Measurements from ENCODE around the gene BPIFB1. TPM values are rescaled to one million over a fixed set of nuclear protein-coding genes. Genes with fewer than 3 reads are reported as not detected.

Gene BPIFB1
- total and polyA plus RNA-seq, 2 of the 13 experiments (the other 11 are each of a cell fraction or from before 2014, with no cell fraction given), result 0.82 to 4.4 TPM

DNA sequence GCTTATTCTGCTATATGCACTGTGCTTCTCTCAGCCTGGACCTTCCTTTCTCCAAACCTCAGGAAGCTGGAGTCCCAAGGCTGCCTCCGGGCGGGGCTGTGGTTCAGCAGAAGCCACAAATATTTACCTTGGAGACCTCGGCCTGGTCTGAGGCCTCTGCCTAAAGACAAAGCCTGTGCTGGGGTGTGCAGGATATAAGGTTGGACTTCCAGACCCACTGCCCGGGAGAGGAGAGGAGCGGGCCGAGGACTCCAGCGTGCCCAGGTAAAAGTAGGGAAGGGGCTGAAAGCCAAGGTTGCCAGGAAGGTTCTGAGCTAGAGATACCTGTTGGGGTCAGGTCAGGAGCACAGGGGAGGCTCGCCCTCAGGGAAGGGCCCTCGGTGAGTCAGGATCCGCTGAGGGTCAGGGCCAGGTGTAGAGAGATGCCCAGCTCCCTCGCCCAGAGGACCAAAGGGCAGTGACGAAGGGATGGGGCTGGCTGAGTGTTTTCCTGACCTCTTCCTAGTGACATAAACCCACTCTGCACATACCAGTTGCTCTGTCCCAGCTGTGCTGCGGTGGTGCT is at the start of gene BPIFB1 (continued):
- TF ChIP-seq ZNF33B (CRISPR knock-in tag; IDR thresholded peaks at IDR 0.05), result peak; percentile 65; the same call in 1 of the 2 replicates
- peak; percentile 59; the same call in 1 of the 2 replicates for TF ChIP-seq MEF2D (CRISPR knock-in tag; IDR thresholded peaks at IDR 0.05)
- TF ChIP-seq, protein P1, sequence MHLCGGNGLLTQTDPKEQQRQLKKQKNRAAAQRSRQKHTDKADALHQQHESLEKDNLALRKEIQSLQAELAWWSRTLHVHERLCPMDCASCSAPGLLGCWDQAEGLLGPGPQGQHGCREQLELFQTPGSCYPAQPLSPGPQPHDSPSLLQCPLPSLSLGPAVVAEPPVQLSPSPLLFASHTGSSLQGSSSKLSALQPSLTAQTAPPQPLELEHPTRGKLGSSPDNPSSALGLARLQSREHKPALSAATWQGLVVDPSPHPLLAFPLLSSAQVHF (CRISPR knock-in tag; IDR thresholded peaks at IDR 0.05), result no peak
- TF ChIP-seq, protein P2, sequence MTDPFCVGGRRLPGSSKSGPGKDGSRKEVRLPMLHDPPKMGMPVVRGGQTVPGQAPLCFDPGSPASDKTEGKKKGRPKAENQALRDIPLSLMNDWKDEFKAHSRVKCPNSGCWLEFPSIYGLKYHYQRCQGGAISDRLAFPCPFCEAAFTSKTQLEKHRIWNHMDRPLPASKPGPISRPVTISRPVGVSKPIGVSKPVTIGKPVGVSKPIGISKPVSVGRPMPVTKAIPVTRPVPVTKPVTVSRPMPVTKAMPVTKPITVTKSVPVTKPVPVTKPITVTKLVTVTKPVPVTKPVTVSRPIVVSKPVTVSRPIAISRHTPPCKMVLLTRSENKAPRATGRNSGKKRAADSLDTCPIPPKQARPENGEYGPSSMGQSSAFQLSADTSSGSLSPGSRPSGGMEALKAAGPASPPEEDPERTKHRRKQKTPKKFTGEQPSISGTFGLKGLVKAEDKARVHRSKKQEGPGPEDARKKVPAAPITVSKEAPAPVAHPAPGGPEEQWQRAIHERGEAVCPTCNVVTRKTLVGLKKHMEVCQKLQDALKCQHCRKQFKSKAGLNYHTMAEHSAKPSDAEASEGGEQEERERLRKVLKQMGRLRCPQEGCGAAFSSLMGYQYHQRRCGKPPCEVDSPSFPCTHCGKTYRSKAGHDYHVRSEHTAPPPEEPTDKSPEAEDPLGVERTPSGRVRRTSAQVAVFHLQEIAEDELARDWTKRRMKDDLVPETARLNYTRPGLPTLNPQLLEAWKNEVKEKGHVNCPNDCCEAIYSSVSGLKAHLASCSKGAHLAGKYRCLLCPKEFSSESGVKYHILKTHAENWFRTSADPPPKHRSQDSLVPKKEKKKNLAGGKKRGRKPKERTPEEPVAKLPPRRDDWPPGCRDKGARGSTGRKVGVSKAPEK (CRISPR knock-in tag; IDR thresholded peaks at IDR 0.05; ENCODE audit: borderline replicate concordance), result peak; percentile 84; the same call in 1 of the 2 replicates
- TF ChIP-seq ZKSCAN8 (CRISPR knock-in tag; IDR thresholded peaks at IDR 0.05; ENCODE audit: borderline replicate concordance), result 0 out of 2 replicates have a peak, but pooled peaks have one; percentile 41
- TF ChIP-seq FOXP1 (IDR thresholded peaks at IDR 0.05), result no peak
- TF ChIP-seq FOXP1 (CRISPR knock-in tag; IDR thresholded peaks at IDR 0.05), result 0 out of 2 replicates have a peak, but pooled peaks have one; percentile 28
- 0 out of 2 replicates have a peak, but pooled peaks have one; percentile 26 for TF ChIP-seq NCOA2 (CRISPR knock-in tag; IDR thresholded peaks at IDR 0.05)
- TF ChIP-seq KMT2A (CRISPR knock-in tag; IDR thresholded peaks at IDR 0.05), result 0 out of 2 replicates have a peak, but pooled peaks have one; percentile 44
- peak; percentile 72; the same call in 1 of the 2 replicates for TF ChIP-seq TSC22D2 (CRISPR knock-in tag; IDR thresholded peaks at IDR 0.05; ENCODE audit: borderline replicate concordance)
- TF ChIP-seq, protein P3, sequence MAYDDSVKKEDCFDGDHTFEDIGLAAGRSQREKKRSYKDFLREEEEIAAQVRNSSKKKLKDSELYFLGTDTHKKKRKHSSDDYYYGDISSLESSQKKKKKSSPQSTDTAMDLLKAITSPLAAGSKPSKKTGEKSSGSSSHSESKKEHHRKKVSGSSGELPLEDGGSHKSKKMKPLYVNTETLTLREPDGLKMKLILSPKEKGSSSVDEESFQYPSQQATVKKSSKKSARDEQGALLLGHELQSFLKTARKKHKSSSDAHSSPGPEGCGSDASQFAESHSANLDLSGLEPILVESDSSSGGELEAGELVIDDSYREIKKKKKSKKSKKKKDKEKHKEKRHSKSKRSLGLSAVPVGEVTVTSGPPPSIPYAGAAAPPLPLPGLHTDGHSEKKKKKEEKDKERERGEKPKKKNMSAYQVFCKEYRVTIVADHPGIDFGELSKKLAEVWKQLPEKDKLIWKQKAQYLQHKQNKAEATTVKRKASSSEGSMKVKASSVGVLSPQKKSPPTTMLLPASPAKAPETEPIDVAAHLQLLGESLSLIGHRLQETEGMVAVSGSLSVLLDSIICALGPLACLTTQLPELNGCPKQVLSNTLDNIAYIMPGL (CRISPR knock-in tag; IDR thresholded peaks at IDR 0.05; ENCODE audit: borderline replicate concordance in 1 of 2, low read depth in 1 of 2), result peak; percentile 15 to 46; a peak in 2 of 4 replicates
- TF ChIP-seq, protein P4, sequence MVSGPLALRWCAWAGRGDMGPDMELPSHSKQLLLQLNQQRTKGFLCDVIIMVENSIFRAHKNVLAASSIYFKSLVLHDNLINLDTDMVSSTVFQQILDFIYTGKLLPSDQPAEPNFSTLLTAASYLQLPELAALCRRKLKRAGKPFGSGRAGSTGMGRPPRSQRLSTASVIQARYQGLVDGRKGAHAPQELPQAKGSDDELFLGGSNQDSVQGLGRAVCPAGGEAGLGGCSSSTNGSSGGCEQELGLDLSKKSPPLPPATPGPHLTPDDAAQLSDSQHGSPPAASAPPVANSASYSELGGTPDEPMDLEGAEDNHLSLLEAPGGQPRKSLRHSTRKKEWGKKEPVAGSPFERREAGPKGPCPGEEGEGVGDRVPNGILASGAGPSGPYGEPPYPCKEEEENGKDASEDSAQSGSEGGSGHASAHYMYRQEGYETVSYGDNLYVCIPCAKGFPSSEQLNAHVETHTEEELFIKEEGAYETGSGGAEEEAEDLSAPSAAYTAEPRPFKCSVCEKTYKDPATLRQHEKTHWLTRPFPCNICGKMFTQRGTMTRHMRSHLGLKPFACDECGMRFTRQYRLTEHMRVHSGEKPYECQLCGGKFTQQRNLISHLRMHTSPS (CRISPR knock-in tag; IDR thresholded peaks at IDR 0.05; ENCODE audit: low read depth), result peak; percentile 95
- TF ChIP-seq EP300 (IDR thresholded peaks at IDR 0.05; ENCODE audit: low read depth in 2 of 2, low read length in 2 of 2), result 0 out of 4 replicates have a peak, but pooled peaks of 1 of the 2 experiments have one; percentile 16
- TF ChIP-seq EP300 (CRISPR knock-in tag; IDR thresholded peaks at IDR 0.05; ENCODE audit: borderline replicate concordance), result 0 out of 2 replicates have a peak, but pooled peaks have one; percentile 47
- TF ChIP-seq NCOR1 (IDR thresholded peaks at IDR 0.05; ENCODE audit: borderline replicate concordance, low read length), result no peak

Data from HepG2 (cell line).